GM12891 (cell line): ENCODE results near the gene ADGRB3.

Source experiments
- POLR2A ChIP-seq: IDR thresholded peaks from 2 replicates; pipeline ENCODE4 v1.6.1; 2011; ENCODE audit warnings: low read depth, low read length, control low read depth
- POLR2AphosphoS5 ChIP-seq: IDR thresholded peaks from 2 replicates; pipeline ENCODE4 v1.6.1; 2011; ENCODE audit warnings: low read depth, low read length, control low read depth
- TAF1 ChIP-seq: IDR thresholded peaks from 2 replicates; pipeline ENCODE4 v1.6.1; 2011; ENCODE audit warnings: low read depth, low read length, control low read depth

DNA sequence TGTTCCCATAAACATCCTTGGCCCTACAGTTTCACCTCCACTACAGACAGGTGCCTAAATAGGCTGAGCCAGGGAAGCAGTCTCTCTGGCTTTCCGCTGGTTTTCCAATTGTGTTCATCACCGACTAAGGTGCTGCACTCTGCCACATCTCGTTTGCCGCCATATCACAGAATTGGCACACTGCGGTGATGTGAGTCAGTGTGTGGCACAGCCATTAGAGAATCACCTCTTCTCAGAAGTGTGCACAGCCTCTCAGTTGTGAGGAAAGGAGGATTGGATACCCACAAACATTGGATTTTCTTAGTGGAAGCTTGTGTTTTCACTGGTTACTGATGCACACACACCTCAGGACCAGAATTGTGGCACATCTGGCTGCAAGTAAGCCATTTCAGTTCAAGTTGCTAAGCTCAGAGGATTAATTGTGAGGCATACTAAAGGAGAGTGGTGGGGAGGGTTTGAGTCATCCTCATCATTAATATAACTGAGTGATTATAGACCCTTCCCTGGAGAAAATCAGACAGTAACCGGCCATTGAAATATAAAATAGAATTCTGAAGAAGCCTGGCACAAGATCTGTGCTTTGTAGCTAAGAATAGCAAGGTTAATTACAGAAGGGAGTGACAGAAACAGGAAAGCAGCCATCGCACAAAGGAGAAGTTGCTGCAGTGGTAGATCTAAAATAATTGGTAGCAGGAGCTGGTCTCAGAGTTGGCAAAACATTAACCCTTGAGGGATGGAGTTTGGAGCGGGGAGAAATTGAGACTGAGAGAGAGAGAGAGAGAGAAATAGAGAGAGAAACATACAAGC is 654.8 kb downstream of the ADGRB3 start:
- TF ChIP-seq POLR2AphosphoS5 (no peak), POLR2A (no peak), TAF1 (no peak)
